K562 treated with DMSO at 1 percent for 24 hours (cell line): ENCODE results near the gene WBP2. TPM values are rescaled to one million over a fixed set of nuclear protein-coding genes. Genes with fewer than 3 reads are reported as not detected.

Experiments used
- total RNA-seq: library from RNA; unstranded; fragments of 300-600 nt; gene quantifications from 2 replicates; pipeline ENCODE4 v1.2.3, GENCODE V29; 2022; ENCODE audit warnings: low read depth; ENCODE audit not compliant: insufficient read depth

Gene WBP2
- 185 and 188 TPM in 2 replicates for total RNA-seq

GRCh38 chr17:75855310-75856061 lies at the start of gene WBP2:
Gene WBP2, minus strand, starts transcription at chr17:75855335. Its CDS starts 38 bp downstream, at chr17:75855297.

GRCh38 chr17:75896415-75897159 lies 41.5 kb upstream of the WBP2 start, which contains the start of gene TRIM65:
Gene TRIM65, minus strand, starts transcription at chr17:75896951. Its CDS starts 14 bp downstream, at chr17:75896937.

GRCh38 chr17:75878174-75878998 lies 23.3 kb upstream of the WBP2 start, which contains the start of gene TRIM47:
Gene TRIM47, minus strand, starts transcription at chr17:75878581. Its CDS starts 33 bp downstream, at chr17:75878548.

GRCh38 chr17:75843577-75844529 lies 11.3 kb downstream of the WBP2 start, which contains the start of gene UNC13D:
Gene UNC13D, minus strand, starts transcription at chr17:75844404. Its CDS starts 67 bp downstream, at chr17:75844337.

Other genes starting within 250 kb of the WBP2 start
- gene SMIM5, start 221.9 kb downstream of the WBP2 start, total RNA-seq, result 0.06 TPM in 1 of 2 replicates, not detected in the other
- gene RECQL5, start 188.2 kb downstream of the WBP2 start, total RNA-seq, result 24.5 and 26.8 TPM in 2 replicates
- gene SAP30BP, start 188.0 kb downstream of the WBP2 start, total RNA-seq, result 50.7 and 61.1 TPM in 2 replicates
- gene ITGB4, start 133.9 kb downstream of the WBP2 start, total RNA-seq, result 2.5 and 3.3 TPM in 2 replicates
- 95.1 and 125 TPM in 2 replicates for gene GALK1, start 90.1 kb downstream of the WBP2 start, total RNA-seq
- gene UNK, start 70.5 kb downstream of the WBP2 start, total RNA-seq, result 36.8 and 38.4 TPM in 2 replicates
- gene UNC13D, start 10.9 kb downstream of the WBP2 start, total RNA-seq, result 102 and 135 TPM in 2 replicates
- 3.8 and 5.8 TPM in 2 replicates for gene TRIM47, start 23.2 kb upstream of the WBP2 start, total RNA-seq
- gene TRIM65, start 41.6 kb upstream of the WBP2 start, total RNA-seq, result 30.0 and 33.3 TPM in 2 replicates
- 102 and 111 TPM in 2 replicates for gene MRPL38, start 49.5 kb upstream of the WBP2 start, total RNA-seq
- gene FBF1, start 85.7 kb upstream of the WBP2 start, total RNA-seq, result 8.7 and 10.4 TPM in 2 replicates
- 16.6 and 24.2 TPM in 2 replicates for gene ACOX1, start 123.8 kb upstream of the WBP2 start, total RNA-seq
- gene TEN1, start 123.9 kb upstream of the WBP2 start, total RNA-seq, result 23.8 and 28.6 TPM in 2 replicates
- gene CDK3, start 145.5 kb upstream of the WBP2 start, total RNA-seq, result 5.1 and 10.7 TPM in 2 replicates
- gene EVPL, start 172.0 kb upstream of the WBP2 start, total RNA-seq, result not detected in 2 replicates
- gene SRP68, start 217.2 kb upstream of the WBP2 start, total RNA-seq, result 83.2 and 83.8 TPM in 2 replicates
- not detected in 2 replicates for gene GALR2, start 219.4 kb upstream of the WBP2 start, total RNA-seq
- 6.7 and 7.0 TPM in 2 replicates for gene ZACN, start 223.8 kb upstream of the WBP2 start, total RNA-seq
- gene EXOC7, start 248.5 kb upstream of the WBP2 start, total RNA-seq, result 49.1 and 49.6 TPM in 2 replicates